GM19395 (cell line): ENCODE measurements around the gene ZNF592.

Experiments
- ATAC-seq: cut with Tn5 transposase; IDR thresholded peaks from one replicate; pipeline ENCODE4 v1.9.1; 2021; ENCODE audit warnings: mild to moderate bottlenecking, moderate library complexity; ENCODE audit not compliant: unreplicated experiment

ZNF592 gene

GRCh38 chr15:84804005-84804900 is 55.9 kb downstream of the ZNF592 start:
- ATAC-seq, result no peak

GRCh38 chr15:84805221-84805620 is 56.8 kb downstream of the ZNF592 start:
- ATAC-seq, result no peak

GRCh38 chr15:84807228-84807627 is 58.8 kb downstream of the ZNF592 start:
- no peak for ATAC-seq

GRCh38 chr15:84810073-84810840 is 61.9 kb downstream of the ZNF592 start:
- no peak for ATAC-seq

- ATAC-seq, result no peak
These were observed 62.8 kb downstream of the ZNF592 start for GRCh38 chr15:84811151-84811550.

- no peak for ATAC-seq
These were observed 63.4 kb downstream of the ZNF592 start for GRCh38 chr15:84811828-84812227.

- no peak for ATAC-seq
These were observed 64.5 kb downstream of the ZNF592 start for GRCh38 chr15:84812842-84813241.

GRCh38 chr15:84813435-84813834 is 65.0 kb downstream of the ZNF592 start:
- ATAC-seq, result no peak

GRCh38 chr15:84813931-84814330 is 65.5 kb downstream of the ZNF592 start:
- no peak for ATAC-seq

- ATAC-seq, result no peak
These were observed 66.5 kb downstream of the ZNF592 start for GRCh38 chr15:84814916-84815315.

GRCh38 chr15:84816694-84817465 is 68.5 kb downstream of the ZNF592 start, which contains the start of gene ALPK3:
Gene ALPK3 (plus strand): TSS chr15:84817356. CDS start chr15:84817453, 97 bp downstream.
- no peak for ATAC-seq

GRCh38 chr15:84817466-84818081 is 69.2 kb downstream of the ZNF592 start:
- no peak for ATAC-seq

GRCh38 chr15:84818261-84819131 is 70.1 kb downstream of the ZNF592 start:
- no peak for ATAC-seq

GRCh38 chr15:84819291-84819768 is 70.9 kb downstream of the ZNF592 start:
- ATAC-seq, result no peak

- no peak for ATAC-seq
These were observed 71.4 kb downstream of the ZNF592 start for GRCh38 chr15:84819791-84820190.

- no peak for ATAC-seq
These were observed 73.2 kb downstream of the ZNF592 start for GRCh38 chr15:84821501-84822021.

GRCh38 chr15:84822653-84823281 is 74.4 kb downstream of the ZNF592 start:
- no peak for ATAC-seq

GRCh38 chr15:84823282-84823878 is 75.0 kb downstream of the ZNF592 start:
- ATAC-seq, result no peak
